HCT116 (cell line): ENCODE data around the gene ARHGAP40. TPM values are rescaled to one million over a fixed set of nuclear protein-coding genes. Genes with fewer than 3 reads are reported as not detected.

Experiments
- ATAC-seq: fragments of 200-7000 bp; cut with Tn5 transposase; 2 replicates; pipeline ENCODE4 v1.9.1; 2020; ENCODE audit warnings: mild to moderate bottlenecking, moderate library complexity
- BruUV-seq: library from RNA; stranded (reverse); fragments of 400-500 nt; replicated peaks from 2 replicates; lab custom pipeline; 2021; lab: Mats Ljungman, UMichigan
- CTCF ChIA-PET: fragments of 300-600 bp; sonication (Branson Sonifier 250); formaldehyde crosslinking; loops from one replicate; lab custom pipeline; 2021; ENCODE audit warnings: antibody characterized with exemption; lab: Charles Lee
- POLR2A ChIA-PET: fragments of 300-600, 350-600 bp; sonication (Branson Sonifier 250); formaldehyde crosslinking; loops from one replicate; lab custom pipeline; 2021; ENCODE audit warnings: antibody characterized with exemption; lab: Charles Lee
- RAD21 ChIA-PET, 2 experiments: fragments of 300-600 bp; sonication (Branson Sonifier 250); formaldehyde crosslinking; loops; one replicate each; lab custom pipeline; 2023; ENCODE audit warnings: low total read pairs in 2 of 2; ENCODE audit not compliant: uncharacterized antibody in 2 of 2, unreplicated experiment in 2 of 2, low non-redundant PET in 1 of 2; lab: Charles Lee
- DNase-seq: peaks from one replicate; pipeline ENCODE4 v3.0.0-alpha.2; 2010; ENCODE audit warnings: low read depth, low spot score
- H2AFZ ChIP-seq: fragments of 200-600 bp; shearing (Covaris generic), sonication (generic); 2 replicates; pipeline ENCODE4 v1.6.1; 2017; ENCODE audit warnings: low read depth, mixed run types, mixed read lengths, antibody characterized with exemption, low read length; ENCODE audit not compliant: poor library complexity, severe bottlenecking
- H3K27ac ChIP-seq: 2 replicates; pipeline ENCODE4 v1.5.1; 2012; ENCODE audit warnings: low read depth, low read length
- H3K27me3 ChIP-seq: fragments of 200-600 bp; sonication (generic); 2 replicates; pipeline ENCODE4 v1.6.1; 2016; ENCODE audit warnings: mixed run types, low read length, mixed read lengths; ENCODE audit not compliant: insufficient read depth
- H3K36me3 ChIP-seq, 2 experiments: fragments of 200-500 bp in 1 of 2; fragments of 200-600 bp in 1 of 2; sonication (Bioruptor generic) in 1 of 2; sonication (generic) in 1 of 2; 2 replicates each; pipeline versions ENCODE4 v1.5.1 to v1.6.1; 2014 to 2016; ENCODE audit warnings: low read length in 2 of 2, inconsistent platforms in 1 of 2, mixed read lengths in 1 of 2, mixed run types in 1 of 2; ENCODE audit not compliant: insufficient read depth in 2 of 2, control insufficient read depth in 1 of 2
- H3K4me1 ChIP-seq, 2 experiments: fragments of 200-600 bp in 1 of 2; sonication (generic) in 1 of 2; 2 replicates each; pipeline versions ENCODE4 v1.5.1 to v1.6.1; 2012 to 2017; ENCODE audit warnings: low read length in 2 of 2, inconsistent platforms in 1 of 2, mild to moderate bottlenecking in 1 of 2, mixed read lengths in 1 of 2, mixed run types in 1 of 2, moderate library complexity in 1 of 2; ENCODE audit not compliant: insufficient read depth in 2 of 2, control insufficient read depth in 1 of 2
- H3K4me2 ChIP-seq: fragments of 200-600 bp; sonication (generic); 2 replicates; pipeline ENCODE4 v1.6.1; 2017; ENCODE audit warnings: mixed run types, low read length, mixed read lengths
- H3K4me3 ChIP-seq, 2 experiments: fragments of 200-600 bp in 1 of 2; sonication (generic) in 1 of 2; replicated peaks in 1 of 2; 2 replicates each; pipeline ENCODE4 v1.5.1; 2011 to 2016; ENCODE audit warnings: low read length in 2 of 2, control low read depth in 1 of 2, low read depth in 1 of 2, mild to moderate bottlenecking in 1 of 2, mixed read lengths in 1 of 2, mixed run types in 1 of 2
- H3K79me2 ChIP-seq: fragments of 200-600 bp; sonication (generic); 2 replicates; pipeline ENCODE4 v1.6.1; 2017; ENCODE audit warnings: mild to moderate bottlenecking, mixed run types, low read length, moderate library complexity, mixed read lengths; ENCODE audit not compliant: insufficient read depth
- H3K9ac ChIP-seq: fragments of 200-600 bp; sonication (generic); 2 replicates; pipeline ENCODE4 v1.6.1; 2016; ENCODE audit warnings: low read length, mixed read lengths
- H3K9me2 ChIP-seq: fragments of 200-600 bp; sonication (generic), shearing (Covaris generic); 2 replicates; pipeline ENCODE4 v1.6.1; 2017; ENCODE audit warnings: mixed run types, mild to moderate bottlenecking, moderate library complexity; ENCODE audit not compliant: insufficient read depth
- H3K9me3 ChIP-seq, 2 experiments: fragments of 200-500 bp in 1 of 2; fragments of 200-600 bp in 1 of 2; sonication (Bioruptor generic) in 1 of 2; sonication (generic) in 1 of 2; 2 replicates each; pipeline ENCODE4 v1.6.1; 2014 to 2017; ENCODE audit warnings: low read length in 2 of 2, mixed read lengths in 2 of 2, inconsistent platforms in 1 of 2, low read depth in 1 of 2, mild to moderate bottlenecking in 1 of 2, mixed run types in 1 of 2, moderate library complexity in 1 of 2; ENCODE audit not compliant: control insufficient read depth in 1 of 2, insufficient read depth in 1 of 2
- H4K20me1 ChIP-seq: fragments of 200-600 bp; sonication (generic), shearing (Covaris generic); 2 replicates; pipeline ENCODE4 v1.6.1; 2017; ENCODE audit warnings: mixed run types, mild to moderate bottlenecking, moderate library complexity; ENCODE audit not compliant: insufficient read depth
- CBX3 ChIP-seq: IDR thresholded peaks from 2 replicates; pipeline ENCODE4 v1.6.1; 2012; ENCODE audit warnings: low read depth
- CEBPB ChIP-seq: IDR thresholded peaks from 2 replicates; pipeline ENCODE4 v1.6.1; 2012; ENCODE audit warnings: low read depth
- EGR1 ChIP-seq: IDR thresholded peaks from 2 replicates; pipeline ENCODE4 v1.6.1; 2012; ENCODE audit warnings: low read depth
- ELF1 ChIP-seq: IDR thresholded peaks from 2 replicates; pipeline ENCODE4 v1.6.1; 2012; ENCODE audit warnings: low read depth, borderline replicate concordance
- EZH2 ChIP-seq: fragments of 200-600 bp; sonication (generic); IDR thresholded peaks from 2 replicates; pipeline ENCODE4 v1.6.1; 2017; ENCODE audit warnings: antibody characterized with exemption, mixed run types
- JUND ChIP-seq: IDR thresholded peaks from 2 replicates; pipeline ENCODE4 v1.6.1; 2012
- POLR2A ChIP-seq: IDR thresholded peaks from 2 replicates; pipeline ENCODE4 v1.7.0; 2011; ENCODE audit warnings: borderline replicate concordance; ENCODE audit not compliant: insufficient read depth, insufficient read length; ENCODE audit errors: extremely low read depth
- POLR2AphosphoS5 ChIP-seq: IDR thresholded peaks from 2 replicates; pipeline ENCODE4 v1.6.1; 2011; ENCODE audit warnings: mild to moderate bottlenecking, low read depth, low read length, moderate library complexity
- SIN3A ChIP-seq: IDR thresholded peaks from 2 replicates; pipeline ENCODE4 v1.6.1; 2012; ENCODE audit warnings: low read depth
- SP1 ChIP-seq: IDR thresholded peaks from 2 replicates; pipeline ENCODE4 v1.6.1; 2012; ENCODE audit warnings: low read depth
- YY1 ChIP-seq: IDR thresholded peaks from 2 replicates; pipeline ENCODE4 v1.6.1; 2011; ENCODE audit warnings: low read length, low read depth, moderate library complexity, mild to moderate bottlenecking; ENCODE audit not compliant: insufficient replicate concordance; ENCODE audit errors: extremely low read depth
- ZNF274 ChIP-seq: fragments of 200-500 bp; sonication (Bioruptor generic); IDR thresholded peaks from 2 replicates; pipeline ENCODE4 v1.6.1; 2014; ENCODE audit warnings: mild to moderate bottlenecking, low read depth, low read length, inconsistent platforms
- intact Hi-C: fragments of 100-400 bp; cut with micrococcal nuclease; formaldehyde crosslinking; loops from 2 replicates; pipeline ENCODE4 v1.10.0; 2022
- total RNA-seq: library from RNA; stranded (reverse); gene quantifications from one replicate; pipeline ENCODE4 v1.2.1, GENCODE V29; 2021; ENCODE audit not compliant: unreplicated experiment
- TF ChIP-seq, protein P1 (sequence below), 3 experiments: fragments of 200-600 bp in 1 of 3; sonication (generic) in 1 of 3; IDR thresholded peaks in 2 of 3; conservative IDR thresholded peaks in 1 of 3; 2 replicates each; pipeline ENCODE4 v1.5.1; 2012 to 2017; ENCODE audit warnings: low read depth in 2 of 3, low read length in 2 of 3, antibody characterized with exemption in 1 of 3, borderline replicate concordance in 1 of 3, control low read depth in 1 of 3, mild to moderate bottlenecking in 1 of 3, mixed read lengths in 1 of 3, mixed run types in 1 of 3, moderate library complexity in 1 of 3; ENCODE audit not compliant: insufficient read depth in 1 of 3
- TF ChIP-seq, protein P2 (sequence below): IDR thresholded peaks from 2 replicates; pipeline ENCODE4 v1.6.1; 2012
- TF ChIP-seq, protein P3 (sequence below): IDR thresholded peaks from 2 replicates; pipeline ENCODE4 v1.6.1; 2011; ENCODE audit warnings: mild to moderate bottlenecking, low read length, moderate library complexity; ENCODE audit not compliant: insufficient replicate concordance; ENCODE audit errors: extremely low read depth

ARHGAP40 gene
- total RNA-seq, 1 experiment from 2014 or later: 3.4 TPM

DNA sequence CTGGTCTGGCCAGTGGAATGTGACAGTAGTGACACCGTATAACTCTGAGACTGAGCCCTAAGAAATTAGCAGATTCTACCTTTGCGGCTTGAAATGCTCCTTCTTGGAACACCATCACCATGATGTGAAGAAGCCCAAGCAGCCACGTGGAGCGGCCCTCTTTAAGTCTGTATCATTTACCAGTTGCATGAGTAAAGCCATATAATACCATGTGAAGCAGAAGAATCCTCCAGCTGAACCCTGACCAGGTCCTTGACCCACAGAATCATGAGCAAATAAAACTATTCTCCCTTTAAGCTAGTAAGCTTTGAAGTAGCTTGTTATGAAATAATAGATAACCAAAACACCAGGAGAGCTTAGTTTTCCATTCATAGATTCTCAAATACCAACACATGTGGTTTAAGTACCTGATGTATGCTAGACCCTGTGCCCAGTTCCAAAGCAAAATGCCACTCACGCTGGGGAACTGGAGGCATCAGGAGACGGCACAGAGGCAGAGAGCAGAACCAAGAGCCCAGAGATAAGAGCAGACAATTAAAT, 65.9 kb downstream of the ARHGAP40 start:
- RAD21 ChIA-PET: no interaction called here
- no peak for ATAC-seq
- Histone ChIP-seq H3K36me3 (no peaks in the 10 kb centered on the region), H3K4me1 (no peaks in the 10 kb centered on the region), H3K27ac (no peak overlapping the region), H3K9ac (no peak overlapping the region), H3K4me2 (no peak overlapping the region), H3K9me2 (no peaks in the 10 kb centered on the region), H2AFZ (no peak overlapping the region), H3K4me3 (no peak overlapping the region), H3K79me2 (no peaks in the 10 kb centered on the region), H4K20me1 (no peaks in the 10 kb centered on the region), H3K27me3 (peaks cover 17% of the 10 kb centered on the region; the same call in 1 of the 2 replicates), H3K9me3 (no peaks in the 10 kb centered on the region)
- no peak for DNase-seq
- no TSS peak for BruUV-seq
- no peak for TF ChIP-seq SP1
- CTCF ChIA-PET: interaction anchor here (2.8 kb wide), 1 partner anchor 8 kb away, joined by 11 read pairs; no protein-coding TSS in a partner anchor
- intact Hi-C loops: no loop called here
- POLR2A ChIA-PET: no interaction called here

DNA sequence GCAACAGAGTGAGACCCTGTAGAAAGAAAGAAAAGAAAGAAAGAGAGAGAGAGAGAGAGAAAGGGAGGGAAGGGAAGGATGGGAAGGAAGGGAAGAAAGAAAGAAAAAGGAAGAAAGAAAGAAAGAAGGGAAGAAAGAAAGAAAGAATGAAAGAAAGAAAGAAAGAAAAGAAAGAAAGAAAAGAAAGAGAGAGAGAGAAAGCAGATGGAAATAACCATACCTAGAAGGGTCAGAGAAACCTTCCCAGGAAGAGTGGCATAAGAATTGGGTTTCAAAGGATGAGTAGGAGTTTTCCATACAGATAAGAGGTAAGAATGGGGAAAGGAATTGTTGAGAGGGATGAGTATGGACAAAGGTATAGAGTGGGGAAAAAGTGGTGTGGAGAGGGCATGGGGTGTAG, 68.1 kb downstream of the ARHGAP40 start:
- H3K4me2 ChIP-seq: no peak overlapping the region
- no peaks in the 10 kb centered on the region for H3K9me3 ChIP-seq
- H3K9me2 ChIP-seq: no peaks in the 10 kb centered on the region
- ChIA-PET CTCF (interaction anchor here (2.8 kb wide), 1 partner anchor 11 kb away, joined by 11 read pairs; no protein-coding TSS in a partner anchor), POLR2A (no interaction called here)
- intact Hi-C loops: no loop called here
- TF ChIP-seq YY1 (no peak), POLR2AphosphoS5 (no peak), ZNF274 (no peak), POLR2A (no peak), SIN3A (no peak), JUND (no peak), EGR1 (no peak), CEBPB (no peak), ELF1 (no peak), CBX3 (no peak), EZH2 (no peak)
- TF ChIP-seq, protein P1, sequence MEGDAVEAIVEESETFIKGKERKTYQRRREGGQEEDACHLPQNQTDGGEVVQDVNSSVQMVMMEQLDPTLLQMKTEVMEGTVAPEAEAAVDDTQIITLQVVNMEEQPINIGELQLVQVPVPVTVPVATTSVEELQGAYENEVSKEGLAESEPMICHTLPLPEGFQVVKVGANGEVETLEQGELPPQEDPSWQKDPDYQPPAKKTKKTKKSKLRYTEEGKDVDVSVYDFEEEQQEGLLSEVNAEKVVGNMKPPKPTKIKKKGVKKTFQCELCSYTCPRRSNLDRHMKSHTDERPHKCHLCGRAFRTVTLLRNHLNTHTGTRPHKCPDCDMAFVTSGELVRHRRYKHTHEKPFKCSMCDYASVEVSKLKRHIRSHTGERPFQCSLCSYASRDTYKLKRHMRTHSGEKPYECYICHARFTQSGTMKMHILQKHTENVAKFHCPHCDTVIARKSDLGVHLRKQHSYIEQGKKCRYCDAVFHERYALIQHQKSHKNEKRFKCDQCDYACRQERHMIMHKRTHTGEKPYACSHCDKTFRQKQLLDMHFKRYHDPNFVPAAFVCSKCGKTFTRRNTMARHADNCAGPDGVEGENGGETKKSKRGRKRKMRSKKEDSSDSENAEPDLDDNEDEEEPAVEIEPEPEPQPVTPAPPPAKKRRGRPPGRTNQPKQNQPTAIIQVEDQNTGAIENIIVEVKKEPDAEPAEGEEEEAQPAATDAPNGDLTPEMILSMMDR (IDR thresholded peaks at IDR 0.05 in 2 of 3, conservative IDR thresholded peaks at IDR 0.05 in 1 of 3; ENCODE audit: borderline replicate concordance in 1 of 3, insufficient read depth in 1 of 3, low read depth in 2 of 3, low read length in 2 of 3): no peak
- TF ChIP-seq, protein P2, sequence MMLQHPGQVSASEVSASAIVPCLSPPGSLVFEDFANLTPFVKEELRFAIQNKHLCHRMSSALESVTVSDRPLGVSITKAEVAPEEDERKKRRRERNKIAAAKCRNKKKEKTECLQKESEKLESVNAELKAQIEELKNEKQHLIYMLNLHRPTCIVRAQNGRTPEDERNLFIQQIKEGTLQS: no peak
- TF ChIP-seq, protein P3, sequence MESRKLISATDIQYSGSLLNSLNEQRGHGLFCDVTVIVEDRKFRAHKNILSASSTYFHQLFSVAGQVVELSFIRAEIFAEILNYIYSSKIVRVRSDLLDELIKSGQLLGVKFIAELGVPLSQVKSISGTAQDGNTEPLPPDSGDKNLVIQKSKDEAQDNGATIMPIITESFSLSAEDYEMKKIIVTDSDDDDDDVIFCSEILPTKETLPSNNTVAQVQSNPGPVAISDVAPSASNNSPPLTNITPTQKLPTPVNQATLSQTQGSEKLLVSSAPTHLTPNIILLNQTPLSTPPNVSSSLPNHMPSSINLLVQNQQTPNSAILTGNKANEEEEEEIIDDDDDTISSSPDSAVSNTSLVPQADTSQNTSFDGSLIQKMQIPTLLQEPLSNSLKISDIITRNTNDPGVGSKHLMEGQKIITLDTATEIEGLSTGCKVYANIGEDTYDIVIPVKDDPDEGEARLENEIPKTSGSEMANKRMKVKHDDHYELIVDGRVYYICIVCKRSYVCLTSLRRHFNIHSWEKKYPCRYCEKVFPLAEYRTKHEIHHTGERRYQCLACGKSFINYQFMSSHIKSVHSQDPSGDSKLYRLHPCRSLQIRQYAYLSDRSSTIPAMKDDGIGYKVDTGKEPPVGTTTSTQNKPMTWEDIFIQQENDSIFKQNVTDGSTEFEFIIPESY: no peak
- TF ChIP-seq, all 23 proteins: peak for 0
- RAD21 ChIA-PET: no interaction called here
- no peaks in the 10 kb centered on the region for H3K79me2 ChIP-seq
- H3K9ac ChIP-seq: no peak overlapping the region
- no TSS peak for BruUV-seq
- no peak for DNase-seq
- no peaks in the 10 kb centered on the region for H4K20me1 ChIP-seq
- H3K27ac ChIP-seq: no peak overlapping the region
- ATAC-seq: no peak
- no peaks in the 10 kb centered on the region for H3K4me1 ChIP-seq
- H3K36me3 ChIP-seq: no peaks in the 10 kb centered on the region
- no peak overlapping the region for H3K4me3 ChIP-seq
- H2AFZ ChIP-seq: no peak overlapping the region
- H3K27me3 ChIP-seq: peaks cover 17% of the 10 kb centered on the region; the same call in 1 of the 2 replicates
